Measurements from ENCODE around the gene WAS.
A peak's percentile ranks its signal among the peaks of the same experiment; 100 is the strongest.
"Not testable (repeated sequence)": the region's sequence is repeated elsewhere in the genome, so short reads cannot be mapped to it uniquely, and the experiment has no call there.

WAS gene

GRCh38 chrX:48683411-48683982 is at the start of gene WAS:
Gene WAS (plus strand): TSS chrX:48683799. CDS start chrX:48683854, 55 bp downstream.
- peak; percentile 70 for DNase-seq

- DNase-seq: no peak
These were observed 47.3 kb upstream of the WAS start for GRCh38 chrX:48636301-48636700.

GRCh38 chrX:48636776-48637175 is 46.8 kb upstream of the WAS start:
- no peak for DNase-seq

GRCh38 chrX:48645669-48646068 is 37.9 kb upstream of the WAS start:
- no peak for DNase-seq

GRCh38 chrX:48648336-48648751 is 35.3 kb upstream of the WAS start:
- DNase-seq: peak; percentile 63

GRCh38 chrX:48649102-48649501 is 34.5 kb upstream of the WAS start:
- no peak for DNase-seq

GRCh38 chrX:48652055-48652579 is 31.5 kb upstream of the WAS start:
- DNase-seq: not testable (repeated sequence)

GRCh38 chrX:48654746-48655145 is 28.9 kb upstream of the WAS start:
- not testable (repeated sequence) for DNase-seq

GRCh38 chrX:48659686-48660085 is 23.9 kb upstream of the WAS start:
- DNase-seq: not testable (repeated sequence)

GRCh38 chrX:48663241-48663640 is 20.4 kb upstream of the WAS start:
- no peak for DNase-seq

- DNase-seq: no peak
These were observed 19.4 kb upstream of the WAS start for GRCh38 chrX:48664156-48664555.

- no peak for DNase-seq
These were observed 17.6 kb upstream of the WAS start for GRCh38 chrX:48665991-48666390.

GRCh38 chrX:48666649-48667048 is 16.9 kb upstream of the WAS start:
- no peak for DNase-seq

GRCh38 chrX:48667509-48667908 is 16.1 kb upstream of the WAS start:
- no peak for DNase-seq

- DNase-seq: not testable (repeated sequence)
These were observed 15.4 kb upstream of the WAS start for GRCh38 chrX:48668187-48668586.

- DNase-seq: peak; percentile 93
These were observed 7.3 kb upstream of the WAS start for GRCh38 chrX:48676106-48676892.

- peak; percentile 35 for DNase-seq
These were observed 6.7 kb upstream of the WAS start for GRCh38 chrX:48676893-48677270.

- DNase-seq: no peak
These were observed 6.1 kb upstream of the WAS start for GRCh38 chrX:48677516-48677915.

- DNase-seq: peak; percentile 42
These were observed 3.1 kb upstream of the WAS start for GRCh38 chrX:48680467-48680866.

- not testable (repeated sequence) for DNase-seq
These were observed 2.7 kb upstream of the WAS start for GRCh38 chrX:48680925-48681324.

- DNase-seq: no peak
These were observed 1.9 kb upstream of the WAS start for GRCh38 chrX:48681539-48682183.

GRCh38 chrX:48682795-48683194 is 804 bp upstream of the WAS start:
- not testable (repeated sequence) for DNase-seq

GRCh38 chrX:48684134-48684533 is 535 bp downstream of the WAS start:
- DNase-seq: no peak

GRCh38 chrX:48685416-48685815 is 1.8 kb downstream of the WAS start:
- DNase-seq: no peak
